GM12892 (cell line): ENCODE results near the gene PRSS50.

Experiments used
- DNase-seq: peaks from one replicate; pipeline ENCODE4 v3.0.0; 2011; ENCODE audit not compliant: insufficient read length
- FAIRE-seq: peaks from 2 replicates; lab custom pipeline; 2011; peaks lifted over from hg19 to GRCh38; lab: Jason Lieb, UNC
- POLR2A ChIP-seq: IDR thresholded peaks from 2 replicates; pipeline ENCODE4 v1.6.1; 2011; ENCODE audit warnings: low read depth, low read length, control low read depth
- POLR2AphosphoS5 ChIP-seq: IDR thresholded peaks from 2 replicates; pipeline ENCODE4 v1.6.1; 2011; ENCODE audit warnings: low read depth, low read length, control low read depth
- TAF1 ChIP-seq: IDR thresholded peaks from 2 replicates; pipeline ENCODE4 v1.6.1; 2011; ENCODE audit warnings: low read depth, mild to moderate bottlenecking, control low read depth, low read length, borderline replicate concordance

PRSS50 gene

GRCh38 chr3:46703013-46703520 is 14.6 kb downstream of the PRSS50 start:
- FAIRE-seq: no peak
- no peak for TF ChIP-seq POLR2A
- no peak for TF ChIP-seq POLR2AphosphoS5
- TF ChIP-seq TAF1: no peak
- no peak for DNase-seq

- FAIRE-seq: no peak
- TF ChIP-seq POLR2A (no peak), POLR2AphosphoS5 (no peak), TAF1 (no peak)
These were observed 15.2 kb downstream of the PRSS50 start for GRCh38 chr3:46702246-46703012.

GRCh38 chr3:46701181-46701939 is 16.3 kb downstream of the PRSS50 start, which contains the start of gene TMIE:
Gene TMIE (plus strand): TSS chr3:46701392. CDS start chr3:46701488, 96 bp downstream.
- FAIRE-seq: no peak
- no peak for TF ChIP-seq POLR2A
- TF ChIP-seq TAF1: no peak
- TF ChIP-seq POLR2AphosphoS5: no peak
- DNase-seq: no peak

More at GRCh38 chr3:46702246-46703012, 15.2 kb downstream of the PRSS50 start:
- no peak for DNase-seq

GRCh38 chr3:46700772-46701171 is 16.9 kb downstream of the PRSS50 start:
- FAIRE-seq (no peak), DNase-seq (no peak)
- no peak for TF ChIP-seq POLR2AphosphoS5
- TF ChIP-seq POLR2A: no peak
- TF ChIP-seq TAF1: no peak

DNA sequence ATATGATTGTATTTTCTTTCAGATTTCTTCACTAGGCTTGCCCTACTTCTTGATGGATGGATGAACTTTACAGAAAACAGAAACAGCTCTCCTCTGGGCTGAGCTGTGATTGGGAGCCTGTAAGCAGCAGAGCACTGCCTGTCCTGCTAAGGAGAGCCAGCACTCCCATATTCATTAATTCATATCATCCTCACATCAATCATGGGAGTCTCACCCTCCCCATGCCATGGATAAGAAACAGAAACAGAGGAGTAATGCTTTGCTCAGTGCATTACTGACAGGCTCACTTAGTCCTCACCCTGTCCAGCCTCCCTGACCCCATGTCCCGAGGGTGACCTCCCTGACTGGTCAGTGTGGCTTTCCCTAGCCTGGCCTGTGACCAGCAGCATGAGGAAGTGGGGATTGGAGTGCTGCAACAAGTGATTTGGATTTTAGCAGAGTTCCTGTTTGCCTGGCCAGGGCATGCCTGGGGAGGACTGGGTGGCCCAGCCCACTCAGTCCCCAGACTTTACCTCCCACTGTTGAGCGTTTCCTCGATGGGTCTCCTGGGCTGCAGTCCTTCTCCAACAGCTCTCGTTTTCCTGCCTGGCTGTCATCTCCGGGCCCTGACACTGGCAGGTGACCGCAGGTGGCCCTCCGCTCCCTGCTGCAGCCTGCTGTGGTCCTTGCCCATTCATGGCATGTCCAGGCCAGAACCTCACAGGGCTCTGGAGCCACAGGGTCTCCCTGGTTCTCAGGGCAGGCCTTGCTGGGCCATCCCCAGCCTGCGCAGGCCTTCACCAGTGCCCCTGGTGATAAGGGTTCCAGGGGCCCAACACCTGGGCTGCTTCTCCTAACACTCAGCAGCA is 17.8 kb downstream of the PRSS50 start:
- TF ChIP-seq POLR2A (no peak), POLR2AphosphoS5 (no peak), TAF1 (no peak)
- DNase-seq: no peak
- no peak for FAIRE-seq

GRCh38 chr3:46695962-46696894 is 21.4 kb downstream of the PRSS50 start:
- TF ChIP-seq POLR2A: no peak
- no peak for TF ChIP-seq TAF1
- no peak for TF ChIP-seq POLR2AphosphoS5
- DNase-seq (no peak), FAIRE-seq (no peak)

DNA sequence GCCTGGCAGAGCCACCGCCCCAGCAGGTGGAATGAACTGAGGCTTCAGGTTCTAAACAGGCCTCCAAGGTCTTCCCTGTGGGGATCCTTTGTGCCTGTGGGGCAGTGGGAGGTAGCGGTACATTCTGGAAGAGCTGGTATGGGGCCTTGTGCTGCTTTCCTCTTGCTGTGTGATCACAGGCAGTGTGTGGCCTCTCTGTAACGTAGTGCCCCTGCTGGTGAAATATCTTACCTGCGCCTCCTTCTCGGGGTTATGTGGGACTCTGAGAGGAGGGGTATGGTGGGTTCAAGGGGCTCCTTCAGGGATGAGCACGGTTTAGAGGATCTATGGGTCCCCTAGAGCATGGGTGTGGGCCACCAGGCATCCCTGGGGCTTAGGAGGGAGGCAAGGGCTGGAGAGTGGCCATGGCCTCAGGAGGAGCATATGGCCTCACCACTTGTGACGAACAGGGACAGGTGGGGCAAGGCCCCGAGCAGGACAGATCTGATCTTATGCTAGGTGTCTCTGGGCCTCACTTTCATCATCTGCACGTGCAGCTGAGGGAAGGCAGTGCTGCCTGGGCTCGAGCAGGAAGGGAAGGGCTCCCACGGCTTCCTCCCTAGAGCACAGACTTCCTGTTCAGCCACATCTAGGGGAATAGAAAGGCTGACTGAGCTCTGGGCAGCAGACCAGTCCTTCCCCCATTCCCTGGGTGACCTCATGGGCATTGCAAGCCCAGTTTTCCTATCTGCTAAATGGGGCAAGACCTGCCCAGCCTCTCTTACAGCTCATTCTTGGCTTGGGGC is 22.3 kb downstream of the PRSS50 start:
- TF ChIP-seq POLR2A: no peak
- no peak for TF ChIP-seq TAF1
- TF ChIP-seq POLR2AphosphoS5: no peak
- peak; percentile 84 for FAIRE-seq
- no peak for DNase-seq

- FAIRE-seq (no peak), DNase-seq (no peak)
- no peak for TF ChIP-seq POLR2AphosphoS5
- TF ChIP-seq POLR2A: no peak
- TF ChIP-seq TAF1: no peak
These were observed 23.1 kb downstream of the PRSS50 start for GRCh38 chr3:46694520-46694919.

- peak; percentile 27 for FAIRE-seq
- no peak for TF ChIP-seq TAF1
These were observed 23.8 kb downstream of the PRSS50 start for GRCh38 chr3:46693892-46694226.

GRCh38 chr3:46693038-46693891 is 24.4 kb downstream of the PRSS50 start, which contains the start of gene ALS2CL:
Gene ALS2CL (minus strand): TSS chr3:46693679. CDS start chr3:46689440, 4,239 bp downstream.
- TF ChIP-seq POLR2A: no peak
- TF ChIP-seq POLR2AphosphoS5: no peak
- TF ChIP-seq TAF1: no peak
- FAIRE-seq: peak; percentile 57

More at GRCh38 chr3:46693892-46694226, 23.8 kb downstream of the PRSS50 start:
- peak; percentile 42 for DNase-seq

More at GRCh38 chr3:46693038-46693891, 24.4 kb downstream of the PRSS50 start, which contains the start of gene ALS2CL:
- peak; percentile 59 for DNase-seq
